NCI-H460 (cell line): Measurements from ENCODE around the gene FICD. TPM values are rescaled to one million over a fixed set of nuclear protein-coding genes. Genes with fewer than 3 reads are reported as not detected.
"Not testable (repeated sequence)": the region's sequence is repeated elsewhere in the genome, so short reads cannot be mapped to it uniquely, and the experiment has no call there.

Experiments used
- DNase-seq: peaks from one replicate; pipeline ENCODE4 v3.0.0-alpha.2; 2016; ENCODE audit warnings: low read depth; ENCODE audit errors: extremely low read depth
- total RNA-seq: library from RNA; depleted of rRNA; stranded (reverse); fragments of >200 nt; shearing (Covaris generic); gene quantifications from 2 replicates; pipeline ENCODE4 v1.2.3, GENCODE V29; 2014

The FICD gene
- total RNA-seq, 1 experiment from 2014 or later = 7.2 TPM

DNA sequence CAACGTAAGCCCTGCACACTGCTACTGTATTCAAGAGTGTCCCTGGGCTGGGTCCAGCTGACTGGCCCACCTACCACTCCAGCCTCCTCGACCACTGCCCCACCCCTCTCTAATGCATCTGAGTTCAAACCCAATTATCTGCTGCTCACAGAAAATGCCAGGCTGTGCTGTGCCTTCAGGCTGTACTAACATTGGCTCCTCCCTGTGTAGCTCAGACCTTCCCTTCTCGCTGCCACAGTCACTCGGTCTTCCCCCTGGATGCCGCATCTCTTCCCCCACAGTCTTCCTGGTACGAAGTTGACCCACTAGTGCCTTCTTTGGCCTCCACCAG is 12.1 kb downstream of the FICD start:
- DNase-seq = no peak

DNA sequence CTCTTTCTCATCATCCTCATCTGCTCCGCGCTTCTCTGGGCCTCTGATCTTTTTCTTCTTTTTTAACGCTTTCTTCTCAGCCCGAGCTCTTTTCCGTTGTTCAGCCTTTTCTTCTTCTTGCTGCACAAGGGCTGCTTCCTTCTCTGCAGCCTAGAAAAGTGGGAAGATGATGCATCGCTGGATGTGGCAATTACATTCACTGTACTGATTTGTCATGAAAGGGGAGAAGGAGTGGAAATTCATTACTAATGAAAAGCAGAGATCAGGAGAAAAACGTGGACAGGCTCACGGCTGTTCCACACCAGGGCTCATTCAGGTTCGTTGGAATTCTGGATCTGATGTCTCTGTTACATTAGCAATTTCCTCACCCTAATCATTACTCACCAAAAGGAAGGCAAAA is 15.1 kb downstream of the FICD start:
- no peak for DNase-seq

DNA sequence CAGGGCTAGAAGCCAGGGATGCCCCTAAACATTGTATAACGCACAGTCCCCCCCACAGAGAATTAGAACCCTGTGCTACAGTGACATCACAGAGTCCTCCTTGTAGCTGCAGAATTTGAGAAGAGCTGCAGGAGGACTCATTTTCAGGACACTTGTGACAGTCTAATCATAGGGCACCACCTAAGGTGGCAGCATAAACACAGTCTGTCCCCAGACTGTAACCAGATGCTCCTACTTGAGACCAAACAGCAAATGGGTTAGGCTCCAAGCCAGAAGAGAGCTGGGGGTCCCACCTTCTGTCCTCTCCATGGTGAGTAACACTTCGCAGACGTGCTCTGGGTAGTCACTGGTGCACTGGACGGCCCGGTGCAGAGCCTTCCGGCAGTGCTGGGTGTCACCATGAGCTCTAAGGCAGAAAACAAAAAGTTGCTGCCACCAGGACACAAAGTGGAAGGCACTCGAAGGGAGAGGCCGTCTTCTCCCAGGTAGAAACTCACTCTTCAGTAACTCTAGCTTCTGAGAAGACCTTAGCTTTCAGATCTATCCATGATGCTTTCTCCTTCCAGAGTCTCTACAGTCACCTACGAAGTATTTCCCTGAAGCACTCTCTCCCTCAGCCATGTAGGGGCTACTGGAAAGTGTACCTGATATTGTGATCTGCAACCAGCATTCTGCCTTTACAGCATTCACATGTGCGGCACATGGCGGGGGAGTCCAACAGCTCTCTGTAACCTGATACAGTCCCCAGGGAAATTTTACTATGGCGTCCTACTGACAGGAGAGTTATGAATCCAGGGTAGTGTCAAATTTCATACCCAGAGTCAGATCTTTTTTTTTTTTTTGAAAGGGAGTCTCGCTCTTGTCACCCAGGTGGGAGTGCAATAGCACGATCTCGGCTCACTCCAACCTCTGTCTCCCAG is 17.1 kb downstream of the FICD start:
- DNase-seq = no peak

DNA sequence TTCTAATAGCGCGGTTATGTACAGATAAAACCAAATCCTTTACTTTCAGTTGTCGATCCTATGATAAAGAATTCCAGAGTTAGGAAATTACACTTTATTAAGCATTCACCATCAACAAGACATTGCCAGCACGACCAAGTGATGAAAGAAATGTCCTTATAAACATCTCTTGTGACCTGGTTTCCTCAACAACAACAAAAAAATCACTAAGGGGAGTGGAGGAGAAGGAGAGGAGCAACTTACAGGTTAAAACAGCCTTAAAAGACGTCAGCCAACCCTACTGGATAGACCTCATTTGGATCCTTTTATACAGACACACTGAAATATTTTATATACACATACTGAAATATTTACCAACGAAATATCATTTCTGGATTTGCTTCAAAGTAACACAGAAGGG is 23.1 kb downstream of the FICD start:
- DNase-seq = no peak

DNA sequence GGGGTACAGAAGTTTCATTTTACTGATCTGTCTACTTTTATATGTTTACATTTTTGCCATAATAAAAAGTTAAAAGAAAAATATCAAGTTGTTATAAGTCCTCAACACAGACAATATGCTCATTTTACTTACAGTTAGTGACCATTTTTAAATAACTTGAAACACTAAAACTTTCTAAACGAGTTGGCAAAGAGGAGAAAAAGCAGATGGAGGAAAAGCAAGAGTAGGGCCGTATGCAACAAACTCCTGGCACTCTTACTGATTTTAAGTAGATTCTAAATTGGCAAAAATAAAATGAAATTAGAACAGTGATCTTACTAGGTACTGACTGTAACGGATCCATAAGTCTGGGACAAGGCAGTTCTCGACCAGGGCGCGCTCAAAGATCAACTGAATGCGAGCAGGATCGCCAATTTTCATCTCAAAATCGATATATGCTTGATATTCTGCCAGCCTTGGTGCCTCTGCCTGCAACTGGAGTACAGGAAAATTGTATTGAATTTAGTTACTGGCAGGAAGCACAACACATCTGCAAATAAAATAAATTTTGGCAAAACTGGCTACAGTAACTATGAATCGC is 23.6 kb downstream of the FICD start:
- no peak for DNase-seq

DNA sequence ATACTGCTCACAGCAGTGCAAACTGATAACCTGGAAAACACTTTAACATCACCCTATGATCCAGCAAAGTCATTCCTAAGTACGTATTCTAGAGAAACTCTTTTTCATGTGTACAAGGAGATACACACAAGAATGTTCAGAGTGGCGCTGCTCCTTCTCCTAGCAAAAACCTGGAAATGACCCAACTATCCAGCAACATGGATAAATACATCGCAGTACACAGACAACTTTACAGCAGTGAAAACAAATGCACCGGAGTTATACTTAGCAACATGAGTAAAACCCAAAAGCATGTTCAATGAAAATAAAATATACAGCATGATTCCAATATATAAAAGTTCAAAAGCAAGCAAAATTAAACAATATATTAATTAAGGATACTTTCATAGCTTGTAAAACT is 27.2 kb downstream of the FICD start:
- no peak for DNase-seq

DNA sequence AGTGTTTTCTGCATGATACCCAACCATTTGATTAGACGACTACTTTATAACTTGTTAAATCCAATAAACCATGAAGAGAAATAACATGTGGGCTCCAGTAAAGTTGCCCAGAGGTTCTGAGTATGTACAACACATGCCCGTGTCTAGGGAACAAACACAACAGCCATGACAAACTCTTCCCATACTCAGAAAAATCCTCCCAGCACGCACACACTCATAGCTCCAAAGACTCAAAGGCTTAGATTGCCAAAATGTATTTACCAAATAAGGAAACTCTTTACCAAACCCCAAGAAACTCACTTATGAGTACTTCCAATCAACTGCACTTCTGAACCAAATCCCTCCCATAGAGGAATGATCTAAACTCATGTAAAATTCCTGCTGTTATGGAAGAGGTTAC is 28.6 kb downstream of the FICD start:
- DNase-seq = no peak

DNA sequence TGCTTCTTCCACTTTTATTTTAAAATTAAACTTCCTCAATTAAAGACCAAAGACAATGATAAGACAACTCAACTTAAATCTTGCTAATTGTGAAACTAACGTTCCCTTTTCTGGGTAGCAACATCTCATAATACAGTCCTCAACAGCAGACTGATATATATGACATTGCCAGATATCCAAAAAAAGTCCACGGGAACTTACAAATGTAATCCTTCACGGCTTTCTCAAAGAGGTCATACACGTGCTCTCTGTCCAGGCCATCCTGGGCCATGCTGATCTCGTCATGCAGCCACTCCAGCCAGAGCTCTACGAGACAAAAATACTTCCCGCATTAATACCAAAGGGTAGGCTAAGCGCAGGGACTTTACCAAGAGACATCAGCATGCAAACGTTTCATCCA is 32.6 kb downstream of the FICD start:
- no peak for DNase-seq

DNA sequence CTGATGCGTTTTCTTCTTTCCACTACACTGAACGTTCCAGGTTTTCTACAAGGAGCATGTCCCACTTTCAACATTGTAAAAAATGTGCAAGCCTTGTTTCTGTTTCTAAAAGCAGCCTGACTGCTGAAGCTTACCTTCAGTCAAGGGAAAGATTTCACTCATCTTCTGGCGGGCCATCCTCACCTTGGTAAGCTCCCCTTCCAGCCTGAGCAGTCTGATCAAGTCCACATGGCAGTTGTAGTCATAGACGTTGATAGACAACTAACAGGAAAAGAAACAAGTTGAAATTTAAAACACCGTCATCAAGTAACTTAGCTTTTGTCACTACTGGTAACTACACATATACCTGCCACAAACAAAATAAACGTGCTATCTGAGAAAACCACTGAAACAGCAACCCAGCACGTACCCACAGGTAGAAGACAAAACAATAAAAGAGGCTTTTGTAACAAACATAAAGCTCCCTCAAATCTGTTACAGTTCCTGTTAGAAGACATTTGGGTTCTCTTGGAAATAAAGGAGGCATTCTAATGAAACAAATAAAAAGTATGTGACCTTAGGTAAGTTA is 34.0 kb downstream of the FICD start:
- no peak for DNase-seq

DNA sequence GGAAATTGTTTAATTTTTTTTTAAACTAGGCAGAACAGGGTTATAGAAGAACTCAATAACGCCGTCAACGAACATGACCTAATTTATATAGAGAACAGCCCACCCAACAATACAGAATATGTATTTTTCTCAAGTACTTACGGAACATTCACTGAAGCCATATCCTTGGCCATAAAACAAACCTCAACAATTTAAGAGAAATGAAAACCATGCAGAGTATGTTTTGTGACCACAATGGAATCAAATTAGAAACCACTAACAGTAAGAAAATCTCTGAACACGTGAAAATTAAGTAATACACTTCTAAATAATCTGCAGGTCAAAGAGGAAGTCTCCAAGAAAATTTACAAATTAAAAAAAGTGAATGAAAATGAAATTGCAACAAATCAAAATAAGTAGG is 36.5 kb downstream of the FICD start:
- DNase-seq = no peak

DNA sequence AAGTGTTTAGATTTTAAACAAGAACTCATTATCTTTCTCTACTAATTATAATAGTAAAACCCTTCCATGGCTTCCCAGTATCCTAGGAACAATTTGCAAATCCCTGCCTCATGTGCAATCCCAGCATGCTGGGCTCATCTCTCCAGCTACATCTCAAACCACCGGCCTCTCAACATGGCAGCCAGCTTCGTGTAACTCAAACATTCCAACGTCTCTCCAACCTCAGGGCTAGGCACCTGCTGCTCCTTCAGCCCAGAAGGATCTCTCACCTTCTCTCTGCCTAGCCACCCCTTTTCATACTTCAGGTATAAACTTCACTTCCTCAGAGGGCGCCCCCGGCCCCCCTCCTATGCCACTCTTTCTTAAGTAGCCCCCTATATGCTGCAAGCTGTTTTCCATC is 38.7 kb downstream of the FICD start:
- DNase-seq = no peak

DNA sequence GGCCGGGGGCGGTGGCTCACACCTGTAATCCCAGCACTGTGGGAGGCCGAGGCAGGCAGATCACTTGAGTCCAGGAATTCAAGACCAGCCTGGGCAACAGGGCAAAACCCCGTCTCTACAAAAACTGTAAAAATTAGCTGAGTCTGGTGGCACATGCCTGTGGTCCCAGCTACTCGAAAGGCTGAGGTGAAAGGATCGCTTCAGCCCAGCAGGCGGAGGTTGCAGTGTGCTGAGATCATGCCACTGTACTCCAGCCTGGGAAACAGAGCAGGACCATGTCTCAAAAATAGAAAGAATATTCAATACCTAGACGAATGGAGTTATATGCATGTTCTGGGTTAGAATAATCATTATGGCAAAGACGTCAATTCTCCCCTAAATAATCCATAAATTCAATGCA is 40.3 kb downstream of the FICD start:
- not testable (repeated sequence) for DNase-seq

DNA sequence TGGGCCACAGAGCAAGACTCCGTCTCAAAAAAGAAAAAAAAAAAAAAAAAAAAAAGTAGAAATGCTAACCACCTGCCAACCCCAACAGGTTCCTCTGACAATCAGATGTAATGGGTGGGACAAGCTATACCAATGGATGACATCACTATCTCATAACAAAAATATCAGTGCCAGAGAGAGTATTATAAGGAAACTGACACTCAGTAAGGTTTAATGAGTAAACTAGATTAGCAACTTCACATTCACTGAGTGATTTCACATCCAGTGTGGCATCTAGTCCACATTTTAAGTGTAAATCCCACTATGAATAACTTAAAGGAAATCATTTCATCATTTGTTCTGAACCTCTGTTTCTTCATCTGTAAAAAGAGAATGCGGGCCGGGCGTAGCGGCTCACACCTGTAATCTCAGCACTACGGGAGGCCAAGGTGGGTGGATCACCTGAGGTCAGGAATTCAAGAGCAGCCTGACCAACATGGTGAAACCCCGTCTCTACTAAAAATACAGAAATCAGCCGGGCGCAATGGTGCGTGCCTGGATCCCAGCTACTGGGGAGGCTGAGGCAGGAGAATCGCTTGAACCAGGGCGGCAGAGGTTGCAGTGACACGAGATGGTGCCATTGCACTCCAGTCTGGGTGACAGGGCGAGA is 44.1 kb downstream of the FICD start:
- no peak for DNase-seq

DNA sequence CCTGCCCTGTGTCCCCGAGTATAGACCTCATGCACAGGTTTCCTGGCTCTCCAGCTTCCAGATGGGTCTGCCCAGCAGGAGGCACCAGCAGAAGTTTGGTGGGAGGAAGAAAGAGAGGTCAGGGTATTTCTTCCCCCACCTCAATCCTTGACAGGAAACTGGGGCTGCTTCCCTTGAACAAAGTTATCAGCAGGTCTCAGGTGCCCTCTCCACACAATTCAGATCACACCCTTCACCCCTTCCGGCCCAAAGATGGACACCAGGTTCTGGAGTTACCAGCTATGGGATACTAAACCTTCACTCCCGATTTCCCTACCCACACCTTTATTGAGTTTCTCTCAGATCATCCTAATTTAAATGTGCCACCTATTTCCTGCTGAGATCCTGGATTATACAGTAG is 44.7 kb downstream of the FICD start:
- no peak for DNase-seq

DNA sequence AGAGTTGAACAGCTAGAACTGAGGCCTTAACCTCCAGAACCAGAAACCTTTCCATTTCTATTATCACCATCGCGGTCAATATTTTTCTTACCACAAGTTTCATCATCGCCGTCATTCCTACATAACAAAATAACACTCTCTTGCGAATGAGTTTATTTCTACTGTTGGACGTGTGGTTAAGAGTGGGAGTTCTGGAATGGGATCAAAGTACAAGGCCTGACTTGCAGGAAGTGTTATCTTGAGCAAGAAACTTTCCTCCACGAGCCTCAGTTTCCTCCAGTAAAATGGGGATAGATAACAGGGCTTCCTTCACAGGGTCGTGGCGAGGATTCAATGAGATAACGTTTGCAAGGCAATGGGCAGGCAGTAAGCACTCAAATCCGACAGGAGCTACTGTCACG is 45.2 kb downstream of the FICD start:
- no peak for DNase-seq

DNA sequence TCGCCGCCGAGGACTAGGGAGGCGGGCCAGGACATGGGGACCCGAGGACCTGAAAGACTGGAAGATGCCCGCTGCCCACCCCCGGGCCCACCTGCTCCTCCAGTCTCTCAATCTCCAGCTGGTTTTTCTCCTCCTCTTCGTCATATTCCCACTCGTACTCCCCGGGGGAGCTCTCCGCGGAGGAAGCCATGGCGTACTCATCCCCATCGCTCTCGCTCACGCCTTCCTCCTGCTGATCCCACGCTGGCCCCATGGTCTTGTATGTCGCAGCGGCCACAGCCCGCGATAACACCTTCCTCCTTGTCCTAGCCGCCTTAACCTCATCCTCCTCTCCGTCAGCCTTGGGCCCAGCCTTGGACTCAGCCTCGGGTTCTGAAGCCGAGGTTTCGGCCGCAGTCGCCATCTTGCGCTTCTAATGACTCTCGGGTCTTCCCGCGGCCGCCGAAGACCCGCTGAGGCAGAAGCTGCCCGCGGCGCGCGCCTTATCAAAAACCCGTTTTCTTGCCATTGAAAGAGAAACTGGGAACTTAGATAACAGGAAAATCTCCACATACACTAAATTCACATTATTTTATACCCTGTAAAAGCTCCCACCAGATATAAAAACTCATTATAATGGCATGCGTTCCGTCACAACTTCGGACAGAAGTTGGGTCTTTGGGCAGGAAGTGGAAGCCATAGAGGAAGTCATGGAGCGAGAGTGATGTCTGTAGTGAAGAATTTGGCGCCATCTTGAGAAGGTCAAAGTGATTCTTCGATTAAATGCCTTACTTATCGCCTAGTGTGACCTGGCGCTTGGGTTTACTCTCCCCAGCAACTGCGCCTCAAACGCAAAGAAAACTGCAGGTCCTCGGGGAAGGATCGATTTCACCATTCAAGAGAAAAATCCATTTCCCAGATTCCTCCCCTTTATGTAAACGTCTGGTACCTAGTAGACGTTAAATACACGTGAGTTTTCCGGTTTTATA is 46.0 kb downstream of the FICD start, which contains the start of gene SART3:
Gene SART3 (minus strand): TSS at position 422 of the 968 bp plus-strand sequence. CDS start 19 bp downstream, at position 403.
- DNase-seq = peak; percentile 89

DNA sequence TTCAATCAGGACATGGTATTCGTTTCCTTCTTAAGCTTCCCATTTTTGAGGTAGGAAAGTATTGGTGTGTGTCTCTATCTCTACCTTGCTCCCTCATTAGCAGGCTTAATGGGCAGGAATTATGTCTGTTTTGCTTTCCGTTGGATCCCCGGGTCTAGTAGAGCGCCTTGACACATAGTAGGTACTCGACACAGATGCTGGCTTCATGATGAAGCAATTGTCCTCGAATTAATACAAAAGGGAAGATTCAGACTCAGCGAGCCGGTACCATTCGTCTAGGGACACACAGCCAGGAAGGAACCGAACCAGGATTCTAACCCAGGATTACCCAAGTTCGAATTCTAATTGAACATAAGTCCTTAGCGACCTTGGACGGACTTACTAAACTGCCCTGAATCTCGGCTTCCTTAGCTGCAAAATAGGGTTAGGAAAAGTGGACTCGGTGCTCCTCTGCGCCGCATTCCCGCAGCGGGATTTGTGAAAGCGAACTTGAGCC is 46.8 kb downstream of the FICD start:
- no peak for DNase-seq

DNA sequence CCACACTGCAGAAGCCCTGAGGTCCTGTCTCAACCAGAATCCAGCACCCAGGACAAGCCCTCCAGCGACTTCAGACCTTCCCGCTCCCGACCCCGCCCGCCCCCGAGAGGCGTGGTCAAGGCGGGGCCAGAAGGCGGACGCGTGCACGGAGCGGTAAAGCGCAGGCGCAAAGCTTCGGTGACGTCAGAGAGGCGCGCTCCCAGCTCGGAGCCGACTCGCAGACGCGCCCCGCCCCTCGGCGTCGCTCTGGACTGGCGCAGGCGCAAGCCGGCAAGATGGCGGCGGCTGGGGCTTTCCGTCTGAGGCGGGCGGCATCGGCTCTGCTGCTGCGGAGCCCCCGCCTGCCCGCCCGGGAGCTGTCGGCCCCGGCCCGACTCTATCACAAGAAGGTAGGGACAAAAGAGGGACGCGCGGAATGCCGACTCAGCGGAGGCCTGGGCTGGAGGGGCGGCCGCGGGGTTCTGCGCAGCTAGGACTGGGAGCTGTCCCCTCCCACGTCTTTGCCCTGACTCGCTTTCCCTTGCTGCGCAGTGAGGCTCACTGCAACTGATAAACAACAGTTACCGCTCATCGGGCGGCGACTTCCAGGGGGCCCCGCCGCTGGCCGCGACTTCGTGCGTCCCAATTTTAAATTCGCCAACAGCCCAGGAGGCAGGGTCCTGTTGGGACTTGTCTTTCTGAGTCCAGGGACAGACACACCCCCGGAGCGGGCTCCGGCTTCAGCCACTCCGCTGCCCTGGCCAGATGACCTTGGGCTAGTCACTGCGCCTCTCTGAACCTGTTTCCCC is 47.5 kb downstream of the FICD start, which contains the start of gene ISCU:
Gene ISCU (plus strand): TSS at position 249 of the 788 bp plus-strand sequence. CDS start 27 bp downstream, at position 276.
- peak; percentile 97 for DNase-seq

DNA sequence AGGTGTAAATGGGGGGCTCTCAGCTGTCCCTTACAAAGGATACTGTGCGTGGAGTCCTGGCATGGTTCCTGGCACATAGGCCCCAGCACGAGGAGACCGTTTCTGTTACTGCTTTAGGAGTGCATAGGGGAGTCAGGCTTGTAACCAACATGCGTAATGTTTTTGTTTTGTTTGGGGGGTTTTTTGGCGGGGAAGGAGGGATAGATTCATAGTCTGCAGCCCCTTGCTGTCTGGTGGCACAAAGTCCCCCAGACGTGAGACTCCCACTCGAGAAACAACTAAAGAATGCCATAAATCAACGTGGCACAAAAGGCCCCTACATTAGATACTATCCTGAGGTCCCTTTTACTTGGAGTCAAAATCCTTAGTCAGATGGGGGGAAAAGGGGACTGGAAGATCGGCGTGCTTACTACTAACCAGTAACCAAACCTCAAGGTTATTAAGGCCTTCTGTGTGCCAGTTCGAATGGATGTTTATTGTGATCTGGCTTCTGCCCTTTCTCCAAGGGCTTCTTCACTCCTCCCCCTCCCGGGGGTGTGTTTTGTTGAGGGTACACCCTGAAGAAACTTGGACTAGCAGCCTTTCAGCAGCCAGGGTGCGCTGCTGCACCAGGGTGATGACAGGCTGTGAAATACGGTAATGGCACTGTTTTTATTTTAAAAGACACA is 48.2 kb downstream of the FICD start:
- DNase-seq = peak; percentile 95
